HG02642 (cell line): ENCODE results near the gene CAPRIN1.
A peak's percentile ranks its signal among the peaks of the same experiment; 100 is the strongest.
"Not testable (repeated sequence)": the region's sequence is repeated elsewhere in the genome, so short reads cannot be mapped to it uniquely, and the experiment has no call there.

Experiments used
- ATAC-seq: cut with Tn5 transposase; IDR thresholded peaks from one replicate; pipeline ENCODE4 v1.9.1; 2021; ENCODE audit warnings: mild to moderate bottlenecking; ENCODE audit not compliant: unreplicated experiment, poor library complexity

The CAPRIN1 gene

GRCh38 chr11:34049028-34049427 lies 2.5 kb upstream of the CAPRIN1 start:
- no peak for ATAC-seq

- no peak for ATAC-seq
Observed at GRCh38 chr11:34050581-34051348, 766 bp upstream of the CAPRIN1 start.

GRCh38 chr11:34052036-34052607 lies 591 bp downstream of the CAPRIN1 start:
- peak; percentile 63 for ATAC-seq

GRCh38 chr11:34052608-34053160 lies 1.2 kb downstream of the CAPRIN1 start:
- ATAC-seq, result peak; percentile 6

GRCh38 chr11:34053161-34053686 lies 1.7 kb downstream of the CAPRIN1 start:
- peak; percentile 44 for ATAC-seq

GRCh38 chr11:34054351-34054750 lies 2.8 kb downstream of the CAPRIN1 start:
- ATAC-seq, result not testable (repeated sequence)

GRCh38 chr11:34055218-34056000 lies 3.9 kb downstream of the CAPRIN1 start:
- no peak for ATAC-seq

GRCh38 chr11:34056672-34057071 lies 5.1 kb downstream of the CAPRIN1 start:
- ATAC-seq, result no peak

GRCh38 chr11:34063061-34063795 lies 11.7 kb downstream of the CAPRIN1 start:
- no peak for ATAC-seq

- ATAC-seq, result no peak
Observed at GRCh38 chr11:34064291-34064690, 12.8 kb downstream of the CAPRIN1 start.

GRCh38 chr11:34065505-34066203 lies 14.1 kb downstream of the CAPRIN1 start:
- no peak for ATAC-seq

GRCh38 chr11:34066766-34067165 lies 15.2 kb downstream of the CAPRIN1 start:
- not testable (repeated sequence) for ATAC-seq

- ATAC-seq, result no peak
Observed at GRCh38 chr11:34067383-34068065, 16.0 kb downstream of the CAPRIN1 start.

GRCh38 chr11:34068111-34068510 lies 16.6 kb downstream of the CAPRIN1 start:
- ATAC-seq, result no peak

- not testable (repeated sequence) for ATAC-seq
Observed at GRCh38 chr11:34071306-34071705, 19.8 kb downstream of the CAPRIN1 start.

- ATAC-seq, result no peak
Observed at GRCh38 chr11:34072041-34072440, 20.5 kb downstream of the CAPRIN1 start.

GRCh38 chr11:34072832-34073231 lies 21.3 kb downstream of the CAPRIN1 start:
- no peak for ATAC-seq

- no peak for ATAC-seq
Observed at GRCh38 chr11:34074391-34074790, 22.9 kb downstream of the CAPRIN1 start.
